ENCODE results near the gene AMMECR1.

The AMMECR1 gene

GRCh38 chrX:110214684-110215083, 103.2 kb downstream of the AMMECR1 start:
- Histone ChIP-seq H3K9ac (ENCODE audit: low read length in 2 of 2) (no peak overlapping the region), H3K9me3 (ENCODE audit: control insufficient read depth in 2 of 2, low read length in 2 of 2) (no peaks in the 10 kb centered on the region), H3K36me3 (ENCODE audit: control insufficient read depth in 2 of 2, insufficient read depth in 2 of 2, low read length in 2 of 2) (no peaks in the 10 kb centered on the region), H3K27ac (ENCODE audit: low read length) (no peak overlapping the region), H3K27me3 (ENCODE audit: control insufficient read depth in 1 of 2, insufficient read depth in 2 of 2, low read length in 2 of 2) (peaks cover 0 to 2% of the 10 kb centered on the region in 2 donors), H3K4me1 (ENCODE audit: control insufficient read depth, insufficient read depth, low read length) (no peaks in the 10 kb centered on the region), H3K4me3 (ENCODE audit: low read length in 2 of 2) (no peak overlapping the region)

- H3K4me1 ChIP-seq (ENCODE audit: control insufficient read depth, insufficient read depth, low read length) = no peaks in the 10 kb centered on the region
- no peak overlapping the region for H3K27ac ChIP-seq (ENCODE audit: low read length)
- no peaks in the 10 kb centered on the region for H3K36me3 ChIP-seq (ENCODE audit: control insufficient read depth in 2 of 2, insufficient read depth in 2 of 2, low read length in 2 of 2)
- H3K9ac ChIP-seq (ENCODE audit: low read length in 2 of 2) = no peak overlapping the region
- H3K9me3 ChIP-seq (ENCODE audit: control insufficient read depth in 2 of 2, low read length in 2 of 2) = no peaks in the 10 kb centered on the region
- no peak overlapping the region for H3K4me3 ChIP-seq (ENCODE audit: low read length in 2 of 2)
- H3K27me3 ChIP-seq (ENCODE audit: control insufficient read depth in 1 of 2, insufficient read depth in 2 of 2, low read length in 2 of 2) = peaks cover 0 to 2% of the 10 kb centered on the region in 2 donors
Observed at GRCh38 chrX:110213183-110213582, 104.7 kb downstream of the AMMECR1 start.

GRCh38 chrX:110212299-110212698, 105.6 kb downstream of the AMMECR1 start:
- no peak overlapping the region for H3K4me3 ChIP-seq (ENCODE audit: low read length in 2 of 2)
- no peaks in the 10 kb centered on the region for H3K9me3 ChIP-seq (ENCODE audit: control insufficient read depth in 2 of 2, low read length in 2 of 2)
- no peak overlapping the region for H3K27ac ChIP-seq (ENCODE audit: low read length)
- peaks cover 0 to 2% of the 10 kb centered on the region in 2 donors for H3K27me3 ChIP-seq (ENCODE audit: control insufficient read depth in 1 of 2, insufficient read depth in 2 of 2, low read length in 2 of 2)
- H3K36me3 ChIP-seq (ENCODE audit: control insufficient read depth in 2 of 2, insufficient read depth in 2 of 2, low read length in 2 of 2) = no peaks in the 10 kb centered on the region
- no peaks in the 10 kb centered on the region for H3K4me1 ChIP-seq (ENCODE audit: control insufficient read depth, insufficient read depth, low read length)
- no peak overlapping the region for H3K9ac ChIP-seq (ENCODE audit: low read length in 2 of 2)

- Histone ChIP-seq H3K4me1 (ENCODE audit: control insufficient read depth, insufficient read depth, low read length) (no peaks in the 10 kb centered on the region), H3K36me3 (ENCODE audit: control insufficient read depth in 2 of 2, insufficient read depth in 2 of 2, low read length in 2 of 2) (no peaks in the 10 kb centered on the region), H3K9me3 (ENCODE audit: control insufficient read depth in 2 of 2, low read length in 2 of 2) (no peaks in the 10 kb centered on the region), H3K4me3 (ENCODE audit: low read length in 2 of 2) (no peak overlapping the region), H3K9ac (ENCODE audit: low read length in 2 of 2) (no peak overlapping the region), H3K27me3 (ENCODE audit: control insufficient read depth in 1 of 2, insufficient read depth in 2 of 2, low read length in 2 of 2) (peaks cover 0 to 2% of the 10 kb centered on the region in 2 donors), H3K27ac (ENCODE audit: low read length) (no peak overlapping the region)
Observed at GRCh38 chrX:110211340-110211739, 106.5 kb downstream of the AMMECR1 start.

GRCh38 chrX:110210417-110211139, 107.3 kb downstream of the AMMECR1 start:
- no peak overlapping the region for H3K4me3 ChIP-seq (ENCODE audit: low read length in 2 of 2)
- no peaks in the 10 kb centered on the region for H3K4me1 ChIP-seq (ENCODE audit: control insufficient read depth, insufficient read depth, low read length)
- H3K9ac ChIP-seq (ENCODE audit: low read length in 2 of 2) = no peak overlapping the region
- H3K36me3 ChIP-seq (ENCODE audit: control insufficient read depth in 2 of 2, insufficient read depth in 2 of 2, low read length in 2 of 2) = no peaks in the 10 kb centered on the region
- H3K27me3 ChIP-seq (ENCODE audit: control insufficient read depth in 1 of 2, insufficient read depth in 2 of 2, low read length in 2 of 2) = peaks cover 0 to 2% of the 10 kb centered on the region in 2 donors
- no peak overlapping the region for H3K27ac ChIP-seq (ENCODE audit: low read length)
- H3K9me3 ChIP-seq (ENCODE audit: control insufficient read depth in 2 of 2, low read length in 2 of 2) = no peaks in the 10 kb centered on the region

GRCh38 chrX:110208092-110208491, 109.8 kb downstream of the AMMECR1 start:
- H3K27me3 ChIP-seq (ENCODE audit: control insufficient read depth in 1 of 2, insufficient read depth in 2 of 2, low read length in 2 of 2) = peaks cover 0 to 2% of the 10 kb centered on the region in 2 donors
- no peak overlapping the region for H3K9ac ChIP-seq (ENCODE audit: low read length in 2 of 2)
- no peaks in the 10 kb centered on the region for H3K4me1 ChIP-seq (ENCODE audit: control insufficient read depth, insufficient read depth, low read length)

GRCh38 chrX:110204986-110205385, 112.9 kb downstream of the AMMECR1 start:
- no peaks in the 10 kb centered on the region for H3K9me3 ChIP-seq (ENCODE audit: control insufficient read depth in 2 of 2, low read length in 2 of 2)
- no peak overlapping the region for H3K27ac ChIP-seq (ENCODE audit: low read length)
- no peaks in the 10 kb centered on the region for H3K27me3 ChIP-seq (ENCODE audit: control insufficient read depth in 1 of 2, insufficient read depth in 2 of 2, low read length in 2 of 2)
- no peaks in the 10 kb centered on the region for H3K4me1 ChIP-seq (ENCODE audit: control insufficient read depth, insufficient read depth, low read length)
- H3K36me3 ChIP-seq (ENCODE audit: control insufficient read depth in 2 of 2, insufficient read depth in 2 of 2, low read length in 2 of 2) = no peaks in the 10 kb centered on the region
- no peak overlapping the region for H3K9ac ChIP-seq (ENCODE audit: low read length in 2 of 2)
- H3K4me3 ChIP-seq (ENCODE audit: low read length in 2 of 2) = no peak overlapping the region

More at GRCh38 chrX:110208092-110208491, 109.8 kb downstream of the AMMECR1 start:
- Histone ChIP-seq H3K9me3 (ENCODE audit: control insufficient read depth in 2 of 2, low read length in 2 of 2) (no peaks in the 10 kb centered on the region), H3K36me3 (ENCODE audit: control insufficient read depth in 2 of 2, insufficient read depth in 2 of 2, low read length in 2 of 2) (no peaks in the 10 kb centered on the region), H3K27ac (ENCODE audit: low read length) (no peak overlapping the region), H3K4me3 (ENCODE audit: low read length in 2 of 2) (no peak overlapping the region)

- no peaks in the 10 kb centered on the region for H3K27me3 ChIP-seq (ENCODE audit: control insufficient read depth in 1 of 2, insufficient read depth in 2 of 2, low read length in 2 of 2)
- H3K27ac ChIP-seq (ENCODE audit: low read length) = no peak overlapping the region
- H3K4me1 ChIP-seq (ENCODE audit: control insufficient read depth, insufficient read depth, low read length) = no peaks in the 10 kb centered on the region
- no peak overlapping the region for H3K9ac ChIP-seq (ENCODE audit: low read length in 2 of 2)
- no peaks in the 10 kb centered on the region for H3K9me3 ChIP-seq (ENCODE audit: control insufficient read depth in 2 of 2, low read length in 2 of 2)
- no peak overlapping the region for H3K4me3 ChIP-seq (ENCODE audit: low read length in 2 of 2)
- no peaks in the 10 kb centered on the region for H3K36me3 ChIP-seq (ENCODE audit: control insufficient read depth in 2 of 2, insufficient read depth in 2 of 2, low read length in 2 of 2)
Observed at GRCh38 chrX:110201799-110202198, 116.1 kb downstream of the AMMECR1 start.

- H3K9me3 ChIP-seq (ENCODE audit: control insufficient read depth in 2 of 2, low read length in 2 of 2) = no peaks in the 10 kb centered on the region
- no peaks in the 10 kb centered on the region for H3K27me3 ChIP-seq (ENCODE audit: control insufficient read depth in 1 of 2, insufficient read depth in 2 of 2, low read length in 2 of 2)
- no peaks in the 10 kb centered on the region for H3K4me1 ChIP-seq (ENCODE audit: control insufficient read depth, insufficient read depth, low read length)
- H3K4me3 ChIP-seq (ENCODE audit: low read length in 2 of 2) = no peak overlapping the region
- no peak overlapping the region for H3K9ac ChIP-seq (ENCODE audit: low read length in 2 of 2)
- H3K36me3 ChIP-seq (ENCODE audit: control insufficient read depth in 2 of 2, insufficient read depth in 2 of 2, low read length in 2 of 2) = no peaks in the 10 kb centered on the region
- no peak overlapping the region for H3K27ac ChIP-seq (ENCODE audit: low read length)
Observed at GRCh38 chrX:110194977-110195376, 122.9 kb downstream of the AMMECR1 start.

- Histone ChIP-seq H3K27ac (ENCODE audit: low read length) (no peak overlapping the region), H3K36me3 (ENCODE audit: control insufficient read depth in 2 of 2, insufficient read depth in 2 of 2, low read length in 2 of 2) (no peaks in the 10 kb centered on the region), H3K4me3 (ENCODE audit: low read length in 2 of 2) (no peak overlapping the region), H3K4me1 (ENCODE audit: control insufficient read depth, insufficient read depth, low read length) (no peaks in the 10 kb centered on the region), H3K9ac (ENCODE audit: low read length in 2 of 2) (no peak overlapping the region), H3K27me3 (ENCODE audit: control insufficient read depth in 1 of 2, insufficient read depth in 2 of 2, low read length in 2 of 2) (no peaks in the 10 kb centered on the region), H3K9me3 (ENCODE audit: control insufficient read depth in 2 of 2, low read length in 2 of 2) (no peaks in the 10 kb centered on the region)
Observed at GRCh38 chrX:110192516-110192915, 125.4 kb downstream of the AMMECR1 start.

GRCh38 chrX:110188701-110189558, 129.0 kb downstream of the AMMECR1 start:
- Histone ChIP-seq H3K4me3 (ENCODE audit: low read length in 2 of 2) (no peak overlapping the region), H3K9ac (ENCODE audit: low read length in 2 of 2) (no peak overlapping the region), H3K4me1 (ENCODE audit: control insufficient read depth, insufficient read depth, low read length) (no peaks in the 10 kb centered on the region), H3K36me3 (ENCODE audit: control insufficient read depth in 2 of 2, insufficient read depth in 2 of 2, low read length in 2 of 2) (no peaks in the 10 kb centered on the region), H3K9me3 (ENCODE audit: control insufficient read depth in 2 of 2, low read length in 2 of 2) (no peaks in the 10 kb centered on the region), H3K27ac (ENCODE audit: low read length) (no peak overlapping the region), H3K27me3 (ENCODE audit: control insufficient read depth in 1 of 2, insufficient read depth in 2 of 2, low read length in 2 of 2) (no peaks in the 10 kb centered on the region)

Measured in stomach smooth muscle (tissue), 2 donors.